Measurements from ENCODE around the gene CD44.

CD44 gene

GRCh38 chr11:35239471-35240075 lies 100.6 kb downstream of the CD44 start:
- Histone ChIP-seq H3K4me3 (no peak overlapping the region), H3K27ac (no peak overlapping the region), H3K9me3 (replicated peaks in 1 of 11) (peaks cover 0 to 4% (median 0%) of the 10 kb centered on the region in 11 experiments; a peak in 1 of 22 replicates), H4K20me1 (no peaks in the 10 kb centered on the region), H3K9ac (no peak overlapping the region), H3K4me2 (0 out of 22 replicates have a peak overlapping the region, but pooled peaks of 1 of the 11 experiments have one; percentile 8), H3K27me3 (no peaks in the 10 kb centered on the region), H3K36me3 (no peaks in the 10 kb centered on the region), H3K4me1 (peaks cover 0 to 43% (median 15%) of the 10 kb centered on the region in 10 experiments; a peak in 16 of 20 replicates)
- TF ChIP-seq Cebpa-rat (IDR thresholded peaks at IDR 0.05), result no peak

GRCh38 chr11:35241083-35241482 lies 102.1 kb downstream of the CD44 start:
- Histone ChIP-seq H3K9me3 (replicated peaks in 1 of 11) (no peaks in the 10 kb centered on the region), H3K27me3 (no peaks in the 10 kb centered on the region), H3K4me2 (no peak overlapping the region), H3K4me1 (peaks cover 0 to 33% (median 12%) of the 10 kb centered on the region in 10 experiments; a peak in 16 of 20 replicates), H4K20me1 (no peaks in the 10 kb centered on the region), H3K36me3 (no peaks in the 10 kb centered on the region), H3K27ac (no peak overlapping the region), H3K9ac (no peak overlapping the region), H3K4me3 (no peak overlapping the region)
- no peak for TF ChIP-seq Cebpa-rat (IDR thresholded peaks at IDR 0.05)

GRCh38 chr11:35241531-35241930 lies 102.6 kb downstream of the CD44 start:
- Histone ChIP-seq H3K4me2 (no peak overlapping the region), H3K9me3 (replicated peaks in 1 of 11) (no peaks in the 10 kb centered on the region), H3K36me3 (no peaks in the 10 kb centered on the region), H4K20me1 (no peaks in the 10 kb centered on the region), H3K4me1 (peaks cover 0 to 29% (median 7%) of the 10 kb centered on the region in 10 experiments; a peak in 16 of 20 replicates), H3K27me3 (no peaks in the 10 kb centered on the region), H3K27ac (no peak overlapping the region), H3K4me3 (no peak overlapping the region), H3K9ac (no peak overlapping the region)
- TF ChIP-seq Cebpa-rat (IDR thresholded peaks at IDR 0.05), result no peak

GRCh38 chr11:35242412-35243242 lies 103.7 kb downstream of the CD44 start:
- no peak for TF ChIP-seq Cebpa-rat (IDR thresholded peaks at IDR 0.05)
- no peaks in the 10 kb centered on the region for H3K36me3 ChIP-seq
- peaks cover 0 to 4% (median 0%) of the 10 kb centered on the region in 11 experiments; a peak in 2 of 22 replicates for H3K9me3 ChIP-seq (replicated peaks in 1 of 11)
- no peaks in the 10 kb centered on the region for H3K27me3 ChIP-seq
- H3K4me3 ChIP-seq, result no peak overlapping the region
- H3K4me2 ChIP-seq, result no peak overlapping the region
- no peaks in the 10 kb centered on the region for H4K20me1 ChIP-seq
- H3K27ac ChIP-seq, result no peak overlapping the region
- no peak overlapping the region for H3K9ac ChIP-seq
- peaks cover 0 to 18% (median 0%) of the 10 kb centered on the region in 10 experiments; a peak in 7 of 20 replicates for H3K4me1 ChIP-seq

DNA sequence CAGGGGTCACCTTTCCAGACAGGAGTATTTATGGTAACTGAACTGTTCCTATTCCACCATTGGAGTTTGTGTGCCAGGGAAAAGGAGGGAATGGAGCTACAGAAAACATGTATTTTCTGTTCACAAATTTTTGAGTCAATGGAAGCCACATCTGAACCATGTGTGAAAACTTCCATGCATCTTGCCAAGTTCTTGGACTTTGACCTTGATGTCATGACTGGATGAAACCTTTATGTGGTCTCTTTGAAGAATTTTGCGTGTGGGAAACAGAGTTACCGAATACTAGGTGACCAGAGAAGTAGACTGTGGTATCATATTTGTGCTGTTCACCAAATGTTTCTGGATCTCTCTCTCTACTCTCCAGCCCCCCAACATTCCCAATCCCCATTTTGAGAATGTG lies 104.8 kb downstream of the CD44 start:
- H3K4me3 ChIP-seq, result no peak overlapping the region
- no peak overlapping the region for H3K9ac ChIP-seq
- no peaks in the 10 kb centered on the region for H3K36me3 ChIP-seq
- no peak overlapping the region for H3K4me2 ChIP-seq
- H3K9me3 ChIP-seq (replicated peaks in 1 of 11), result peaks cover 5 to 15% (median 11%) of the 10 kb centered on the region in 11 experiments; a peak in 21 of 22 replicates
- no peak overlapping the region for H3K27ac ChIP-seq
- H3K27me3 ChIP-seq, result no peaks in the 10 kb centered on the region
- no peaks in the 10 kb centered on the region for H4K20me1 ChIP-seq
- TF ChIP-seq Cebpa-rat (IDR thresholded peaks at IDR 0.05), result no peak
- H3K4me1 ChIP-seq, result peaks cover 0 to 9% (median 0%) of the 10 kb centered on the region in 10 experiments; a peak in 6 of 20 replicates

- Histone ChIP-seq H3K27me3 (no peaks in the 10 kb centered on the region), H3K4me1 (0 out of 20 replicates have a peak, but pooled peaks cover 0 to under 1% (median 0%) of the 10 kb centered on the region in 10 experiments), H3K9me3 (replicated peaks in 1 of 11) (peaks cover 5 to 15% (median 11%) of the 10 kb centered on the region in 11 experiments; a peak in 21 of 22 replicates), H4K20me1 (no peaks in the 10 kb centered on the region), H3K27ac (no peak overlapping the region), H3K4me2 (no peak overlapping the region), H3K4me3 (no peak overlapping the region), H3K9ac (no peak overlapping the region), H3K36me3 (no peaks in the 10 kb centered on the region)
- TF ChIP-seq Cebpa-rat (IDR thresholded peaks at IDR 0.05), result no peak
Observed at GRCh38 chr11:35245056-35245455, 106.1 kb downstream of the CD44 start.

DNA sequence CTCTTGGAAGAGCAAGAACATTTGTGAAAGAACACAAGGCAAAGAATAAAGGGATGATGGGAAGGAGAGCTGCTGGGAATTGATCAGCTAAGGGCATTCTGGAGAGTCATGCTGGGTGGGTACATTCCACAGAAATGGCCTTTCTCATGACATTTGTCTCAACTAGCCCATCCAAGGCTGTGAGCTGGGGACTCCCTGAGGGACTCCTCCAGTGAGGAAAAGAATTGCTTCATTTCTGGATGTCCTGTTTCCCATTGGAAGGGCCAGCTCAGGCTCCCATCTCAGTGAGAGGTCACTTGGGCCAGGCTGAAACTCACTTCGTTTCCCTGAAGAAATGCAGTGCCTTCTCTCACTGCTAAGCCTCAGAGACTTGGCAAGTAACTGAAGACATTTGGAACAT lies 106.8 kb downstream of the CD44 start:
- TF ChIP-seq Cebpa-rat (IDR thresholded peaks at IDR 0.05), result no peak
- Histone ChIP-seq H3K4me2 (no peak overlapping the region), H3K4me1 (peaks cover 0 to 8% (median 0%) of the 10 kb centered on the region in 10 experiments; a peak in 5 of 20 replicates), H3K27ac (no peak overlapping the region), H3K27me3 (no peaks in the 10 kb centered on the region), H3K36me3 (no peaks in the 10 kb centered on the region), H3K9me3 (replicated peaks in 1 of 11) (peaks cover 5 to 15% (median 11%) of the 10 kb centered on the region in 11 experiments; a peak in 21 of 22 replicates), H3K4me3 (no peak overlapping the region), H3K9ac (no peak overlapping the region), H4K20me1 (no peaks in the 10 kb centered on the region)

- Histone ChIP-seq H3K9me3 (replicated peaks in 1 of 11) (peaks cover 5 to 15% (median 11%) of the 10 kb centered on the region in 11 experiments; a peak in 21 of 22 replicates), H3K27ac (no peak overlapping the region), H3K36me3 (no peaks in the 10 kb centered on the region), H3K27me3 (no peaks in the 10 kb centered on the region), H3K4me3 (no peak overlapping the region), H3K9ac (no peak overlapping the region), H4K20me1 (no peaks in the 10 kb centered on the region), H3K4me1 (peaks cover 0 to 11% (median 0%) of the 10 kb centered on the region in 10 experiments; a peak in 5 of 20 replicates), H3K4me2 (no peak overlapping the region)
- TF ChIP-seq Cebpa-rat (IDR thresholded peaks at IDR 0.05), result no peak
Observed at GRCh38 chr11:35246745-35247144, 107.8 kb downstream of the CD44 start.

DNA sequence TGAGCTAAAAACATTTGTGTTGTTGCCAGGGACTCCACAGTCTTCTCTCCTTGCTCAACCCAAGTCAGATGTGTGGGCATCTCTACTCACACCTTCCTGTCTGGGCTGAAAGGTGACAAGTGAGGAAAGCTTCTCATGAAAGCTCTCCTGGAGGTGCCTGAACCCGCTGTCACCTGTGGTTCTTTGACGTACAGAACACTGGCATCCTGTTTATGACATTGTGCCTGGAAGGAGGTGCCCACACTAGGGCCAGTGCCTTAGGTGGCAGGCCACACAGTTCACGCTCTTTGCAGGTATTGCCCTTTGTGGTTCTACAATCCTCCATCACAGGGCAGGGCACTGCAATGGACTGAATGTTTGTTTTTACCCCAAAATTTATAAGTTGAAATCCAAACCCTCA lies 108.5 kb downstream of the CD44 start:
- H3K9me3 ChIP-seq (replicated peaks in 1 of 11), result peaks cover 5 to 15% (median 11%) of the 10 kb centered on the region in 11 experiments; a peak in 21 of 22 replicates
- no peak overlapping the region for H3K27ac ChIP-seq
- no peak overlapping the region for H3K4me2 ChIP-seq
- H3K9ac ChIP-seq, result no peak overlapping the region
- no peaks in the 10 kb centered on the region for H3K36me3 ChIP-seq
- TF ChIP-seq Cebpa-rat (IDR thresholded peaks at IDR 0.05), result no peak
- H3K4me1 ChIP-seq, result peaks cover 0 to 11% (median 0%) of the 10 kb centered on the region in 10 experiments; a peak in 5 of 20 replicates
- no peaks in the 10 kb centered on the region for H3K27me3 ChIP-seq
- H4K20me1 ChIP-seq, result no peaks in the 10 kb centered on the region
- no peak overlapping the region for H3K4me3 ChIP-seq

Measured in BLaER1 treated with 17β-estradiol and CSF1 and Interleukin-3, amounts not matched to agents 10 nM and 100 nM (cell line).